HG03460 (cell line): ENCODE results near the gene ATP2C1.
"Not testable (repeated sequence)": the region's sequence is repeated elsewhere in the genome, so short reads cannot be mapped to it uniquely, and the experiment has no call there.

Experiments
- ATAC-seq: cut with Tn5 transposase; IDR thresholded peaks from one replicate; pipeline ENCODE4 v1.9.1; 2021; ENCODE audit not compliant: unreplicated experiment

The ATP2C1 gene

DNA sequence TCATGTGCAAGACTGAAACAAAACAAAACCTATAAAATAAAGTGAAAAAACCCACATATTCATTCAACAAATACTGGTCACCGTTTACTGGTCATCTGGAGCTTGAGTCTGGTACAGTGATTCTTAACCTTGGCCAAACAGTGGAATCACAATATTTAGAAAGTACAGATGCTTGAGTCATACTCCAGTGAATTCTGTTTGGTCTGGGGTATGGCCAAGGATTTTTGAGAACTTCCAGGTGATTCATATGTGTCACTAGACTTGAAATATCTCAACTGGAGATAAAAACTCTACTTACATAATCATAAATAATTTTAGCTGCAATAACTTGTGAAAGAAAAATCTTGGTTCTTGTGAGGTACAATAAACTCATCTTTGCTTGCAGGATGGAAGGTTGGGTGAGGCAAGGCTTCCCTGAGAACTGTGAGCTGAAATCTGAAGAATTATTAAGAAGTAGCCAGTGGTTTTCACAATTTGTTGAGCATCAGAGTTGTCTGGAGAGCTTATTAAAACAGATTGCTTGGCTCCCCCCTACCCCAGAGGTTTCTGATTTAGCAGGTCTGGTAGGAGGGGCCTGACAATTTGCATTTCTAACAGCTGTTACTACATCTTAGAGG is 142.4 kb downstream of the ATP2C1 start:
- ATAC-seq = no peak

DNA sequence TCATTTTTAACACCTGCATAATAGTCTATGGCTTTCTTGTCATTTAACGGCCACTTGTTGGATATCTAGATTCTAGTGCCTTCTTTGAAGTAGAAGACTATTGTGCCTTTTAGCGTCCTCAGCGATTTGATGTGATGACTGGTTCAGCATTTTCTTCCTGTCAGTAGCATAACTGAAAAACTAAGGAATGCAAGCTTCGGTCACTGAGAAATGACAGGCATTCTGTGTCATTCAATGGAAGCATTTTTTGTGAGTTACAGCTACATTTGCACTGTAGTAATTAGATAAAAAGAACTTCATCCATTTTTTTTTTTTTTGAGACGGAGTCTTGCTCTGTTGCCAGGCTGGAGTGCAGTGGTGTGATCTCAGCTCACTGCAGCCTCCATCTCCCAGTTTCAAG is 143.1 kb downstream of the ATP2C1 start:
- no peak for ATAC-seq

DNA sequence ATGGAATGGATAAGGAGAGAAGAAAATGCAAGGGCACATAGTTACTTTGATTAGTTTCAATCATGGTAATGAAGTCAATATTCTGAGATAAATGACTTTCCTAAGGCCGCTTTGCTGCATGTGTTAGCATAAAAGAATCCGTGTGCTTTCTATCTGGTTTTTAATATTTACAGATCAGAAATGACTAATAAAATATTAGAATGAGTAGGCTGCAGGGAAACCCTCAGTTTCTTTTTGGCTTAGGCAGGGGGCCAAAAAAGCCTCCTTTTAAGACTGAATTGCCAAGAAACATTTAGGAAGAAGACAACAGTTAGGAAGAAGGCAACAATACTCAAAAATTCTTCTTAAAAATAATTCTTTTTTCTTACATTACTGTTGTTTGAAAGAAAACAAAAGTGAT is 144.4 kb downstream of the ATP2C1 start:
- ATAC-seq = no peak

DNA sequence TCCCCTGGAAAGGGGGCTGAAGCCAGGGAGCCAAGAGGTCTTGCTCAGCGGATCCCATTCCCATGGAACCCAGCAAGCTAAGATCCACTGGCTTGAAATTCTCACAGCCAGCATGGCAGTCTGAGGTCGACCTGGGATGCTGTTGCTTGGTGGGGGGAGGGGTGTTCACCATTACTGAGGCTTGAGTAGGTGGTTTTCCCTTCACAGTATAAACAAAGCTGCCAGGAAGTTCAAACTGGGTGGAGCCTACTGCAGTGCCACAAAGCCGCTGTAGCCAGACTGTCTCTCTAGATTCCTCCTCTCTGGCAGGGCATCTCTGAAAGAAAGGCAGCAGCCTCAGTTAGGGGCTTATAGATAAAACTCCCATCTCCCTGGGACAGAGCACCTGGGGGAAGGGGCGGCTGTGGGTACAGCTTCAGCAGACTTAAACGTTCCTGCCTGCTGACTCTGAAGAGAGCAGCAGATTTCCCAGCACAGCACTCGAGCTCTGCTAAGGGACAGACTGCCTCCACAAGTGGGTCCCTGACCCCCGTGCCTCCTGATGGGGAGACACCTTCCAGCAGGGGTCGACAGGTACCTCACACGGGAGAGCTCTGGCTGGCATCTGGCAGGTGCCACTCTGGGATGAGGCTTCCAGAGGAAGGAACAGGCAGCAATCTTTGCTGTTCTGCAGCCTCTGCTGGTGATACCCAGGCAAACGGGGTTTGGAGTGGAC is 148.5 kb downstream of the ATP2C1 start:
- not testable (repeated sequence) for ATAC-seq

DNA sequence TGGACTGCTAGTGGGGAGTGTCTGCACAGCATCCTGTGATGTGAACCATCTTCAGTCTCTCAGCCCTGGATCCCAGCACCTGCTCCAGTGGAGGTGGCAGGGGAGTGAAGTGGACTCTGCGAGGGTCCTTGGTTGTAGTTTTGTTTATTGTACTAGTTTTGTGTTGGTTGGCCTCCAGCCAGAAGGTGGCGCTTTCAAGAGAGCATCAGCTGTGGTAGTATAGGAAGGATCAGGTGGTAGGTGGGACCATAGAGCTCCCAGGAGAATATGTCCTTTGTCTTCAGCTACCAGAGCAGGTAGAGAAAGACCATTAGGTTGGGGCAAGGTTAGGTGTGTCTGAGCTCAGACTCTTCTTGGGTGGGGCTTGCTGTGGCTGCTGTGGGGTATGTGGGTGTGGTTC is 153.7 kb downstream of the ATP2C1 start:
- ATAC-seq = no peak

DNA sequence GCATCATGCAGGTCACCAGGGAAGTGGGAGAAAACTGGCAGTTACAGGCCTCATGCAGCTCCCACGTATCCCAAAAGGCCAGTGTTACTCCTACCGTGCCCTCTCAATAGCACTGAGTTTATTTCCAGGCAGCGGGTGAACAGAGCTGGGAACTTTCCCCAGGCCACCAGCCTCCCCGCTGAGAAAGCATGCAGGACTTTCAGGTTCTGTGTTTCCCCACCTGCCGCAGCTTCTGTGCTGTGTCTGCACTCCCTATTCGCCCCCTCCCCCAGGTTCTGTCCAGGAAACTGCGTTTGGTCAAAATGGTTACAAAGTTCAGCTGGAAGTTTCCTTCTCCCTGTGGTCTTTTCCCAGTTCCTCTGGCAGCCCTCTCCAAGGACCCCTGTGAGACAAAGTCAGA is 154.1 kb downstream of the ATP2C1 start:
- no peak for ATAC-seq

DNA sequence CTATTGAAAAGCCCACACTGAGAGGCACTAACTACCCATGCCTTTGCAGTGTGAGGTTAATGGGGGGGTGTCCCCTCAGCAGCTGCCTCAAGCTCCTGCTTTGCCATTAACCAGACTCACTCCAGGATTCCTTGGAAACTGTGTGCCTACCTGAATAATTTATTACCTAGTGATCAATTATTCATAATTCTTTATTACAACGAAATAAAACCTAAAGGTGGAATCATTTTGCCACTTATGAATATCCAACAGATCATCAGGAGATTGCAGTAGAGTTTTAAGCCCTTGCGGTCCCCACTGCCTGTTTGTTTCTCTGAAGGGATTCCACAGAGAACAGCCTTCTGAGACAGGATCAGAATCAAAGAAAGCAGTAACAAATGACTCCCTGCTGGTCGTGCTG is 156.1 kb downstream of the ATP2C1 start:
- no peak for ATAC-seq

DNA sequence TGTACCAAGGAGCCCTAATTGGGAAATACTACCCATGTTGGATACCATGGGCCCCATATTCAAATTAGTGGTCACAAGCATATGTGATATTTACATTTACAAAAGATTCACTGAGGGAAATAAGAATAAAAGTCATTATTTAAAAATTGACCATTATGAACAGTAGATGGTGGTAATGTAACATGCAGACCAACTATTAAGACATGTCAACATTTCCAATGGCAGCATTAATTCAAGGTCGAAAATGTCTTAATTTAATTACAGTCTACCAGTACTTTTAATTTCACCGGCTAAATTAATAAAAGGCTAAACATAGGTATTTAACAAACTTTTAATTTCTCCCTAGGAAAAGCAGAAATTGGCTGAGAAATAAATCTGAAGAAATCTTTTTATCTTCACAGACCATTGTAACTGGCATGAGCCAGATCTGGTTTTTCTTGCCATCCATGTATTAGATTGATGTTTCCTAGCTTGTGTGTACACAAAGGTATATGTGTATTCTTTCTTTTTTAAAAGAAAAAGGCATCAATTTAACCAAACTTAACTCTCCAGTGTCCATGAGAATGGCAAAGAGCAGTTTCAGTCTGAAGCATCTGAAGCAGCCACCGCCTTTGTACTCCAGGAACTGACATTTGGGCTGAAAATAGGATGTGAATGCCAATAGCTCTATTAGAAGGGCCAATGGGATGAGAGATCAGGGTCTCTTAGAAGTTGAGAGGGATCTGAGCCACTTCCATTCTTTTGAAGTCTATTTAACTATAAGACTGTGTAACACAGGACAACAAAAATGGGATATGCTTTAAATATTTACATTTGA is 159.4 kb downstream of the ATP2C1 start:
- no peak for ATAC-seq
